Measurements from ENCODE around the gene KIF3B.

Gene KIF3B

DNA sequence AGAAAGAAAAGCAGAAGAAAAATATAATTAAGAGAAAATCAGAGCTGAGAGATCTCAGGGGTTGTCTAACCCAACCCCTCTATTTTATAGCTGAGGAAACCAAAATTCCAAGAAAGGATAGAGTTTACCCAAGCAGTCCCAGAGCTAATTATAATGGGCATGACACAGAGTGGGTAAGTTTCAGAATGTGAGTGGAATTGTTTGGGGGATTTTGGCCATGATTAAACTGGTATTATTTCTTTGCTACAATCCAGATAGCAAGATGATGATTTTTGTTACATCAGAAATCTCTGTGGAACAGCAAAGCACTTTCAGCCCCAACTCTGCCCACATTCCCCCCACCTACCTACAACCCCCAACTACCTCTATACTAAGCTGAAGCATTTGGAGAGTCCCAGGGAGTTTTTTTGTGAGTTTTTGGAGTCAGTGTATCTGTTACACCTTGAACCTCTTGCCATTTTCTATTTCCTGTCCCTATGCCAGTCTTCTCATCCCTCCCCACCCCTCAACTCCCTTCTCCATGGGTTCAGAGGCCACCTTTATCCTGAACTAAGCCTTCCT is 45.0 kb upstream of the KIF3B start:
- POLR2A ChIA-PET, result no interaction called here
- CTCF ChIA-PET, result no interaction called here

DNA sequence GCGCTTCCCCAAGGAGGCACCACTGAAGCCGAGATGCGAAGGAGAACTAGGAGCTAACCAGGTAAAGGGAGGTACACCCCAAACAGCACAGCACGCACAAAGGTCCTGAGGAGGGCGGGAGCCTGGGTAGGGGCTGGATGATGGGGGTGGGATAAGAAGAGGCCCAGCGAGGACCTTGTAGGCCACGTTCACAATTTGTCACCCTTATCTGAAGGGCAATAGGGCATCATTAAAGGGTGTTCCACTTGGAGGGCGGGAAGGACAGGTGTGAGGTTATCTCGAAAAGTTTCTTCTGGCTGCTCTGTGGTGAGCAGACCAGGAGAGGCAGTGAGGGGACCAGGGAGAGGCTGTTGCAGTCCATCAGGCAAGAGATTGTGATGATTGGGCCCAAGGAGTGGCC is 44.2 kb upstream of the KIF3B start:
- POLR2A ChIA-PET, result no interaction called here

More for the DNA sequence above, 45.0 kb upstream of the KIF3B start:
- TF ChIP-seq ELF4 (IDR thresholded peaks at IDR 0.05), result no peak
- TF ChIP-seq ZNF384 (IDR thresholded peaks at IDR 0.05), result no peak
- TF ChIP-seq FOXA1 (IDR thresholded peaks at IDR 0.05), result no peak
- no peak for TF ChIP-seq SUZ12 (IDR thresholded peaks at IDR 0.05)
- no peak for TF ChIP-seq ARNT (IDR thresholded peaks at IDR 0.05)
- DNase-seq (ENCODE audit: extremely low spot score), result no peak

DNA sequence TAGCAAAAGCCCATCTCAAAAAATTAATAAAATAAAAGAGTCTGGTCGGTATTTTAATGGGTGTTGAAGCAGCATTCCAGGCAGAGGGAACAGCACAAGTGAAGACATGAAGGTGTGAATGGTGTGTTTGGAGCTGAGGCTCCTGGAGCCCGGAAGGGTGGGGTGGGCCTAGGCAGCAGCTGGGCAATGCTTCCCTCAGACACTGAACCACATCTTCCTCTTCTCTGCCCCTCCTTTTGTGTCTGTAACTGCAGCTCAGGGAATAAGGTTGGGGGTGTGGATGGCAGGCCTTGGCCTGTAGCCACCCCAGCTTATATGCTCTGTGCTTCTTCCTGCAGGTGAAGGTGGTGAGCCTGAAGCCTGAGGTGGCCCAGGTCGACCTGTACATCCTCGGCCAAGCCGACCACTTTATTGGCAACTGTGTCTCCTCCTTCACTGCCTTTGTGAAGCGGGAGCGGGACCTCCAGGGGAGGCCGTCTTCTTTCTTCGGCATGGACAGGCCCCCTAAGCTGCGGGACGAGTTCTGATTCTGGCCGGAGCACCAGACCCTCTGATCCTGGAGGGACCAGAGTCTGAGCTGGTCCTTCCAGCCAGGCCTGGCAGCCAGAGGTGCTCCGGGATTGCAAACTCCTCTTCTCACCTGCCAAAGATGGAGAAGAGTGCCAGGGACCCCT is 43.2 kb upstream of the KIF3B start:
- no peak for DNase-seq (ENCODE audit: extremely low spot score)
- POLR2A ChIA-PET, result interaction anchor here (0.5 kb wide), 1 partner anchor 91 kb away, joined by 3 read pairs; no protein-coding TSS in a partner anchor
- CTCF ChIA-PET, result interaction anchor here (0.6 to 0.7 kb wide), 2 partner anchors 20 to 36 kb away, joined by 3 read pairs; no protein-coding TSS in a partner anchor
- TF ChIP-seq HDGF (IDR thresholded peaks at IDR 0.05; ENCODE audit: borderline replicate concordance), result no peak
- no peak for TF ChIP-seq ARNT (IDR thresholded peaks at IDR 0.05)
- TF ChIP-seq LEF1 (IDR thresholded peaks at IDR 0.05; ENCODE audit: borderline replicate concordance), result no peak
- TF ChIP-seq SP1 (IDR thresholded peaks at IDR 0.05), result no peak
- TF ChIP-seq NFRKB (IDR thresholded peaks at IDR 0.05), result no peak
- no peak for TF ChIP-seq TARDBP (IDR thresholded peaks at IDR 0.05)
- TF ChIP-seq ELF4 (IDR thresholded peaks at IDR 0.05), result no peak
- no peak for TF ChIP-seq SUZ12 (IDR thresholded peaks at IDR 0.05)

More for the DNA sequence above, 44.2 kb upstream of the KIF3B start:
- DNase-seq (ENCODE audit: extremely low spot score), result no peak
- CTCF ChIA-PET, result interaction anchor here (0.7 kb wide), 1 partner anchor 19 kb away, joined by 3 read pairs; no protein-coding TSS in a partner anchor
- TF ChIP-seq FOXA1 (IDR thresholded peaks at IDR 0.05), result no peak
- TF ChIP-seq CTBP1 (IDR thresholded peaks at IDR 0.05; ENCODE audit: borderline replicate concordance), result no peak
- no peak for TF ChIP-seq HDGF (IDR thresholded peaks at IDR 0.05; ENCODE audit: borderline replicate concordance)
- TF ChIP-seq L3MBTL2 (conservative IDR thresholded peaks at IDR 0.05), result no peak
- no peak for TF ChIP-seq SP1 (IDR thresholded peaks at IDR 0.05)
- TF ChIP-seq FOXK2 (IDR thresholded peaks at IDR 0.05), result no peak

DNA sequence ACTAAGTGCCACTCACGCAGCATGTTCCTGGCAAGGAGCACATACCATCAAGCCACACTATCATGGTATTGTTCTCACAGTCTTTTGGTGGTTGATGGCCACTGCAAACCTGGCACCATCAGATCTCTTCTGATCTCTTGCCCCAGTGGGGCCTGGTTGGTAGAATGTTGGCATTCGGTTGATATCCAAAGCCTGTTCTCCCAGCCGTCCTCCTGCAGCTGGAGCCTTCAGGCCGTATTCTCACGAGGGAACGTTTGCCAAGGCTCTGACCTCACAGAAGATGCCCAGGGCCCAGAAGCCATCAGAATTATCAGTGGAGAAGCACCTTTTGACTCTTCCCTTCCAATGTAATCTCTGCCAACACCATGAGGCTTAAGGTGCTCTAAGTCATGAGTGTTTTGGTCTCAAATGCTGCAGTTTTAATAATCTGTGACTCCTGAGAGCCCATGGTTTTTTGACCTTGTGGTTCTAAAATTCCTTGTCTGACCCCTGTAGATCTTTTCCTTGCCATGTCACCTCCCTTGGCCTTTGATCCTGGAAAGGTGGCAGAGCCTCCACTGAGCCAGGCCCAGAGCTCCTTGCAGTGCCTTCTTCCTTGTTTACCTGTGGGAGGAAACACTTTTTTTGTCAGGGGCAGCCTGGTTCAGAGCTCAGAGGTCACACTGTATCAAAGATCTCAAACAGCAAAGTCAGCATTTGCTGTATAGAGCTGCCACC is 42.0 kb upstream of the KIF3B start:
- POLR2A ChIA-PET, result interaction anchor here (0.6 kb wide), 1 partner anchor 9 kb away, joined by 3 read pairs; no protein-coding TSS in a partner anchor
- no peak for DNase-seq (ENCODE audit: extremely low spot score)
- no peak for TF ChIP-seq ZNF384 (IDR thresholded peaks at IDR 0.05)
- no peak for TF ChIP-seq HDGF (IDR thresholded peaks at IDR 0.05; ENCODE audit: borderline replicate concordance)
- TF ChIP-seq TARDBP (IDR thresholded peaks at IDR 0.05), result no peak
- no peak for TF ChIP-seq CTBP1 (IDR thresholded peaks at IDR 0.05; ENCODE audit: borderline replicate concordance)
- no peak for TF ChIP-seq FOXK2 (IDR thresholded peaks at IDR 0.05)
- TF ChIP-seq, protein P1, sequence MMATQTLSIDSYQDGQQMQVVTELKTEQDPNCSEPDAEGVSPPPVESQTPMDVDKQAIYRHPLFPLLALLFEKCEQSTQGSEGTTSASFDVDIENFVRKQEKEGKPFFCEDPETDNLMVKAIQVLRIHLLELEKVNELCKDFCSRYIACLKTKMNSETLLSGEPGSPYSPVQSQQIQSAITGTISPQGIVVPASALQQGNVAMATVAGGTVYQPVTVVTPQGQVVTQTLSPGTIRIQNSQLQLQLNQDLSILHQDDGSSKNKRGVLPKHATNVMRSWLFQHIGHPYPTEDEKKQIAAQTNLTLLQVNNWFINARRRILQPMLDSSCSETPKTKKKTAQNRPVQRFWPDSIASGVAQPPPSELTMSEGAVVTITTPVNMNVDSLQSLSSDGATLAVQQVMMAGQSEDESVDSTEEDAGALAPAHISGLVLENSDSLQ (IDR thresholded peaks at IDR 0.05), result no peak
- TF ChIP-seq SUZ12 (IDR thresholded peaks at IDR 0.05), result no peak
- TF ChIP-seq ARNT (IDR thresholded peaks at IDR 0.05), result no peak
- no peak for TF ChIP-seq FOXA1 (IDR thresholded peaks at IDR 0.05)
- no peak for TF ChIP-seq LEF1 (IDR thresholded peaks at IDR 0.05; ENCODE audit: borderline replicate concordance)
- TF ChIP-seq L3MBTL2 (conservative IDR thresholded peaks at IDR 0.05), result no peak
- CTCF ChIA-PET, result no interaction called here

DNA sequence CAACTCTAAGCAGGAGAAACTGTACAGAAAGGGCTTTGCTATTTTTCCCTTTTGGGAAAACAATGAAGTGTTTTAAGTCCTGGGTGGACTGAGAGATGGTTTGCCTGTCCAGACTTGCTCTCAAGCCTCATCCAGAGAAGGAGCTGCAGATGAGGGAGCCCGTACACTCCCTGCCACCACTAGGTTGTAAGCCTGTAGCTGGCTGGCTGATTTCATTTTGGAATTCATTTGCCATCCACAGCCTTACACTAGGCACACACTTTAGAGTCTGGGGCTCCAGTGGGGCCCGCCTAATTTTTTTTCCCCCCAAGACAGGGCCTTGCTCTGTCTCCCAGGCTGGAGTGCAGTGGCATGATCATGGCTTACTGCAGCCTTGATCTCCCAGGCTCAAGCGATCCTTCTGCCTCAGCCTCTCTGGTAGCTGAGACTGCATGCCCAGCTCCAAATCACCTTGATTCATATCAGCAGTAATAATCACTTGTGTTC is 41.4 kb upstream of the KIF3B start:
- ChIA-PET CTCF (no interaction called here), POLR2A (interaction anchor here (0.6 kb wide), 1 partner anchor 8 kb away, joined by 3 read pairs; no protein-coding TSS in a partner anchor)
- TF ChIP-seq FOXK2 (IDR thresholded peaks at IDR 0.05) (no peak), NFRKB (IDR thresholded peaks at IDR 0.05) (no peak), BHLHE40 (IDR thresholded peaks at IDR 0.05; ENCODE audit: borderline replicate concordance) (no peak), FOXA1 (IDR thresholded peaks at IDR 0.05) (no peak), CTBP1 (IDR thresholded peaks at IDR 0.05; ENCODE audit: borderline replicate concordance) (no peak)
- no peak for DNase-seq (ENCODE audit: extremely low spot score)

DNA sequence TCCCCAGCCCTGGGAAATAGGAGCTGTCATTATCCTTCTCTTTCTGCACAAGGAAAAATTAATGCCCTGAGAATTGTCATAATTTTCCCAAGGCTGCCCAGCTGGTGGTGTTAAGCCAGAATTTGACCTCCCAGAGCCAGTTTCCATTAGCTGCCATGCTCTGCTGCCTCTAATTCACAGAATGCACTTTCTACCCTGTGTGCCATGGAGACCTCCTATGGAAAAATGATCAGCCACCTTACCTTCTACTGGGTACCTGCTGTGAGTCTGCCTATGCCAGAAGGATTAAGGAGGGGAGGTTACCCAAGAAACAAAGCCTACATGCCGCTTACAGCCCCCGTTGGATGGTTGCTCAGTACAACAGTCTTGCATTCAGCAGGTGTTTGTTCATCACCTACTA is 40.6 kb upstream of the KIF3B start:
- TF ChIP-seq FOXA1 (IDR thresholded peaks at IDR 0.05), result no peak
- no peak for TF ChIP-seq L3MBTL2 (conservative IDR thresholded peaks at IDR 0.05)
- TF ChIP-seq HDGF (IDR thresholded peaks at IDR 0.05; ENCODE audit: borderline replicate concordance), result no peak
- TF ChIP-seq FOXM1 (IDR thresholded peaks at IDR 0.05; ENCODE audit: borderline replicate concordance), result no peak
- no peak for TF ChIP-seq LEF1 (IDR thresholded peaks at IDR 0.05; ENCODE audit: borderline replicate concordance)
- TF ChIP-seq TARDBP (IDR thresholded peaks at IDR 0.05), result no peak
- TF ChIP-seq SUZ12 (IDR thresholded peaks at IDR 0.05), result no peak
- TF ChIP-seq, protein P1 (IDR thresholded peaks at IDR 0.05), result no peak
- no peak for TF ChIP-seq SP1 (IDR thresholded peaks at IDR 0.05)
- no peak for TF ChIP-seq ZNF384 (IDR thresholded peaks at IDR 0.05)
- TF ChIP-seq ARNT (IDR thresholded peaks at IDR 0.05), result no peak
- ChIA-PET CTCF (no interaction called here), POLR2A (no interaction called here)
- no peak for DNase-seq (ENCODE audit: extremely low spot score)

DNA sequence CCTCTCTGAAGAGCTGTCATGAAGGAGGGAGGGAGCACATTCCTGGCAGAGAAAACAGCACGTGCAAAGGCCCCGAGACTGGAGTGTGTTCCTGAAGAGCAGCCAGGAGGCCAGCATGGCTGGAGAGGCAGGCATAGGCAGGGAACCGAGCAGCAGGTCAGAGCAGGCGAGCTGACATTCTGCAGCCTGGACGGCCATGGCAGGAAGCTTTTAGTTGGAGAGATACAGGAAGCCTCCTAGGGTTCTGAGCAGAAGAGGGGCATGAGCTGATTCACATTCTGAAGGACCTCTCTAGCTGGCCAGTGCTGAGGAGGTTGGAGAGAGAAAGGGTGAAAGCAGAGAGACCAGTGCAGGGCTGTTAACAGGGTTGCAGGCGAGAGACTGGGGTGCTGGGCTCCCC is 40.0 kb upstream of the KIF3B start:
- DNase-seq (ENCODE audit: extremely low spot score), result no peak
- CTCF ChIA-PET, result no interaction called here
- POLR2A ChIA-PET, result no interaction called here
- TF ChIP-seq L3MBTL2 (conservative IDR thresholded peaks at IDR 0.05), result no peak
- TF ChIP-seq BHLHE40 (IDR thresholded peaks at IDR 0.05; ENCODE audit: borderline replicate concordance), result no peak
- TF ChIP-seq NFRKB (IDR thresholded peaks at IDR 0.05), result no peak
- no peak for TF ChIP-seq ELF4 (IDR thresholded peaks at IDR 0.05)
- no peak for TF ChIP-seq LEF1 (IDR thresholded peaks at IDR 0.05; ENCODE audit: borderline replicate concordance)
- TF ChIP-seq, protein P1 (IDR thresholded peaks at IDR 0.05), result no peak

All from HEK293T (cell line).